ENCODE results near the gene RHD.
"Not testable (repeated sequence)": the region's sequence is repeated elsewhere in the genome, so short reads cannot be mapped to it uniquely, and the experiment has no call there.

RHD gene

GRCh38 chr1:25257196-25257595, 15.1 kb upstream of the RHD start:
- Histone ChIP-seq H3K36me3 (ENCODE audit: control insufficient read depth in 4 of 4, insufficient read depth in 4 of 4, low read length in 3 of 4) (peaks cover 0 to 8% (median 1%) of the 10 kb centered on the region in 4 experiments), H3K4me1 (ENCODE audit: control extremely low read depth in 1 of 4, control insufficient read depth in 4 of 4, insufficient read depth in 4 of 4, low read length in 3 of 4) (peaks cover 0 to 6% (median 1%) of the 10 kb centered on the region in 4 experiments), H3K4me3 (ENCODE audit: control insufficient read depth in 1 of 7, extremely low read depth in 1 of 7, insufficient read depth in 4 of 7, low read depth in 2 of 7, low read length in 6 of 7) (no peak overlapping the region), H3K9me3 (ENCODE audit: control extremely low read depth in 1 of 5, control insufficient read depth in 4 of 5, insufficient read depth in 2 of 5, low read depth in 1 of 5, low read length in 4 of 5) (no peaks in the 10 kb centered on the region), H3K27me3 (replicated peaks in 2 of 5; ENCODE audit: control insufficient read depth in 4 of 5, insufficient read depth in 5 of 5, low read length in 4 of 5) (no peaks in the 10 kb centered on the region), H3K27ac (ENCODE audit: insufficient read depth in 1 of 2, low read depth in 1 of 2, low read length in 2 of 2, poor library complexity in 1 of 2, severe bottlenecking in 2 of 2) (no peak overlapping the region)
- no peak for DNase-seq
- no CpG with 5 or more reads among the region's 1 CpG for WGBS (ENCODE audit: insufficient coverage)
- POLR2A ChIA-PET: no interaction called here
- CTCF ChIA-PET: interaction anchor here (0.6 to 1.3 kb wide), 2 partner anchors 12 to 45 kb away, joined by 3 read pairs; no protein-coding TSS in a partner anchor

GRCh38 chr1:25259813-25260212, 12.5 kb upstream of the RHD start:
- POLR2A ChIA-PET; CTCF ChIA-PET; H3K9me3 ChIP-seq (ENCODE audit: control extremely low read depth in 1 of 5, control insufficient read depth in 4 of 5, insufficient read depth in 2 of 5, low read depth in 1 of 5, low read length in 4 of 5); H3K27ac ChIP-seq (ENCODE audit: insufficient read depth in 1 of 2, low read depth in 1 of 2, low read length in 2 of 2, poor library complexity in 1 of 2, severe bottlenecking in 2 of 2); H3K27me3 ChIP-seq (replicated peaks in 2 of 5; ENCODE audit: control insufficient read depth in 4 of 5, insufficient read depth in 5 of 5, low read length in 4 of 5); H3K4me1 ChIP-seq (ENCODE audit: control extremely low read depth in 1 of 4, control insufficient read depth in 4 of 4, insufficient read depth in 4 of 4, low read length in 3 of 4); H3K4me3 ChIP-seq (ENCODE audit: control insufficient read depth in 1 of 7, extremely low read depth in 1 of 7, insufficient read depth in 4 of 7, low read depth in 2 of 7, low read length in 6 of 7); H3K36me3 ChIP-seq (ENCODE audit: control insufficient read depth in 4 of 4, insufficient read depth in 4 of 4, low read length in 3 of 4): not testable (repeated sequence)
- WGBS (ENCODE audit: insufficient coverage): no CpG with 5 or more reads among the region's 7 CpGs
- peak in 2 of 3 donors; percentile 35 to 37 for DNase-seq

GRCh38 chr1:25260336-25260735, 12.0 kb upstream of the RHD start:
- WGBS (ENCODE audit: insufficient coverage): 95% methylated on average over 2 of the region's 3 CpGs
- CTCF ChIA-PET; H3K9me3 ChIP-seq (ENCODE audit: control extremely low read depth in 1 of 5, control insufficient read depth in 4 of 5, insufficient read depth in 2 of 5, low read depth in 1 of 5, low read length in 4 of 5); POLR2A ChIA-PET; H3K36me3 ChIP-seq (ENCODE audit: control insufficient read depth in 4 of 4, insufficient read depth in 4 of 4, low read length in 3 of 4); H3K4me3 ChIP-seq (ENCODE audit: control insufficient read depth in 1 of 7, extremely low read depth in 1 of 7, insufficient read depth in 4 of 7, low read depth in 2 of 7, low read length in 6 of 7); H3K27ac ChIP-seq (ENCODE audit: insufficient read depth in 1 of 2, low read depth in 1 of 2, low read length in 2 of 2, poor library complexity in 1 of 2, severe bottlenecking in 2 of 2); H3K4me1 ChIP-seq (ENCODE audit: control extremely low read depth in 1 of 4, control insufficient read depth in 4 of 4, insufficient read depth in 4 of 4, low read length in 3 of 4); H3K27me3 ChIP-seq (replicated peaks in 2 of 5; ENCODE audit: control insufficient read depth in 4 of 5, insufficient read depth in 5 of 5, low read length in 4 of 5); DNase-seq: not testable (repeated sequence)

GRCh38 chr1:25266554-25267287, 5.6 kb upstream of the RHD start:
- H3K4me3 ChIP-seq (ENCODE audit: control insufficient read depth in 1 of 7, extremely low read depth in 1 of 7, insufficient read depth in 4 of 7, low read depth in 2 of 7, low read length in 6 of 7): peak overlapping the region in 5 of 7 experiments; percentile 29 to 84 (median 60)
- H3K9me3 ChIP-seq (ENCODE audit: control extremely low read depth in 1 of 5, control insufficient read depth in 4 of 5, insufficient read depth in 2 of 5, low read depth in 1 of 5, low read length in 4 of 5); H3K27me3 ChIP-seq (replicated peaks in 2 of 5; ENCODE audit: control insufficient read depth in 4 of 5, insufficient read depth in 5 of 5, low read length in 4 of 5); H3K36me3 ChIP-seq (ENCODE audit: control insufficient read depth in 4 of 4, insufficient read depth in 4 of 4, low read length in 3 of 4); POLR2A ChIA-PET; H3K4me1 ChIP-seq (ENCODE audit: control extremely low read depth in 1 of 4, control insufficient read depth in 4 of 4, insufficient read depth in 4 of 4, low read length in 3 of 4); CTCF ChIA-PET: not testable (repeated sequence)
- peak in 1 of 3 donors; percentile 39 for DNase-seq
- 0% methylated on average over 5 of the region's 45 CpGs for WGBS (ENCODE audit: insufficient coverage)
- H3K27ac ChIP-seq (ENCODE audit: insufficient read depth in 1 of 2, low read depth in 1 of 2, low read length in 2 of 2, poor library complexity in 1 of 2, severe bottlenecking in 2 of 2): peak overlapping the region in 1 of 2 experiments; percentile 43

- POLR2A ChIA-PET; H3K27me3 ChIP-seq (replicated peaks in 2 of 5; ENCODE audit: control insufficient read depth in 4 of 5, insufficient read depth in 5 of 5, low read length in 4 of 5); H3K4me1 ChIP-seq (ENCODE audit: control extremely low read depth in 1 of 4, control insufficient read depth in 4 of 4, insufficient read depth in 4 of 4, low read length in 3 of 4); CTCF ChIA-PET; H3K36me3 ChIP-seq (ENCODE audit: control insufficient read depth in 4 of 4, insufficient read depth in 4 of 4, low read length in 3 of 4); H3K9me3 ChIP-seq (ENCODE audit: control extremely low read depth in 1 of 5, control insufficient read depth in 4 of 5, insufficient read depth in 2 of 5, low read depth in 1 of 5, low read length in 4 of 5): not testable (repeated sequence)
- peak; percentile 78 to 88 (median 79) for DNase-seq
- Histone ChIP-seq H3K27ac (ENCODE audit: insufficient read depth in 1 of 2, low read depth in 1 of 2, low read length in 2 of 2, poor library complexity in 1 of 2, severe bottlenecking in 2 of 2) (peak overlapping the region in 1 of 2 experiments; percentile 43), H3K4me3 (ENCODE audit: control insufficient read depth in 1 of 7, extremely low read depth in 1 of 7, insufficient read depth in 4 of 7, low read depth in 2 of 7, low read length in 6 of 7) (peak overlapping the region in 5 of 7 experiments; percentile 32 to 66 (median 57))
- WGBS (ENCODE audit: insufficient coverage): 0% methylated on average over 9 of the region's 56 CpGs
Observed at GRCh38 chr1:25267288-25268142, 4.8 kb upstream of the RHD start.

- 6% methylated on average over 7 of the region's 14 CpGs for WGBS (ENCODE audit: insufficient coverage)
- not testable (repeated sequence) for H3K27ac ChIP-seq (ENCODE audit: insufficient read depth in 1 of 2, low read depth in 1 of 2, low read length in 2 of 2, poor library complexity in 1 of 2, severe bottlenecking in 2 of 2)
Observed at GRCh38 chr1:25268143-25268760, 4.1 kb upstream of the RHD start.

GRCh38 chr1:25275648-25276047, 3.3 kb downstream of the RHD start:
- H3K27me3 ChIP-seq (replicated peaks in 2 of 5; ENCODE audit: control insufficient read depth in 4 of 5, insufficient read depth in 5 of 5, low read length in 4 of 5); H3K4me1 ChIP-seq (ENCODE audit: control extremely low read depth in 1 of 4, control insufficient read depth in 4 of 4, insufficient read depth in 4 of 4, low read length in 3 of 4); H3K27ac ChIP-seq (ENCODE audit: insufficient read depth in 1 of 2, low read depth in 1 of 2, low read length in 2 of 2, poor library complexity in 1 of 2, severe bottlenecking in 2 of 2); CTCF ChIA-PET; POLR2A ChIA-PET; DNase-seq; H3K36me3 ChIP-seq (ENCODE audit: control insufficient read depth in 4 of 4, insufficient read depth in 4 of 4, low read length in 3 of 4); H3K9me3 ChIP-seq (ENCODE audit: control extremely low read depth in 1 of 5, control insufficient read depth in 4 of 5, insufficient read depth in 2 of 5, low read depth in 1 of 5, low read length in 4 of 5); H3K4me3 ChIP-seq (ENCODE audit: control insufficient read depth in 1 of 7, extremely low read depth in 1 of 7, insufficient read depth in 4 of 7, low read depth in 2 of 7, low read length in 6 of 7): not testable (repeated sequence)
- 90% methylated on average over 2 of the region's 4 CpGs for WGBS (ENCODE audit: insufficient coverage)

More at GRCh38 chr1:25268143-25268760, 4.1 kb upstream of the RHD start:
- CTCF ChIA-PET; H3K4me1 ChIP-seq (ENCODE audit: control extremely low read depth in 1 of 4, control insufficient read depth in 4 of 4, insufficient read depth in 4 of 4, low read length in 3 of 4); H3K36me3 ChIP-seq (ENCODE audit: control insufficient read depth in 4 of 4, insufficient read depth in 4 of 4, low read length in 3 of 4); POLR2A ChIA-PET; H3K27me3 ChIP-seq (replicated peaks in 2 of 5; ENCODE audit: control insufficient read depth in 4 of 5, insufficient read depth in 5 of 5, low read length in 4 of 5); H3K9me3 ChIP-seq (ENCODE audit: control extremely low read depth in 1 of 5, control insufficient read depth in 4 of 5, insufficient read depth in 2 of 5, low read depth in 1 of 5, low read length in 4 of 5): not testable (repeated sequence)
- peak overlapping the region in 4 of 7 experiments; percentile 19 to 66 (median 60) for H3K4me3 ChIP-seq (ENCODE audit: control insufficient read depth in 1 of 7, extremely low read depth in 1 of 7, insufficient read depth in 4 of 7, low read depth in 2 of 7, low read length in 6 of 7)
- DNase-seq: peak in 2 of 3 donors; percentile 17 to 54

Measured in common myeloid progenitor, CD34-positive (primary cell).